Liver (tissue), 9 donors: Measurements from ENCODE around the gene LCMT1. TPM values are rescaled to one million over a fixed set of nuclear protein-coding genes. Genes with fewer than 3 reads are reported as not detected.

Source experiments
- DNase-seq: peaks from one replicate; pipeline ENCODE4 v3.0.0-alpha.2; 2017; ENCODE audit warnings: low spot score
- H3K27ac ChIP-seq, 2 donors: one replicate each; pipeline ENCODE4 v1.7.0; 2013; ENCODE audit warnings: inconsistent platforms in 2 of 2, low read length in 2 of 2, control low read depth in 1 of 2, low read depth in 1 of 2, mild to moderate bottlenecking in 1 of 2
- H3K27me3 ChIP-seq, 4 donors: one replicate each; pipeline versions ENCODE4 v1.6.1 to v1.7.0; 2013; ENCODE audit warnings: low read length in 3 of 4, inconsistent platforms in 1 of 4, mild to moderate bottlenecking in 1 of 4, moderate library complexity in 1 of 4; ENCODE audit not compliant: control insufficient read depth in 4 of 4, insufficient read depth in 4 of 4
- H3K36me3 ChIP-seq, 4 donors: one replicate each; pipeline versions ENCODE4 v1.6.1 to v1.7.0; 2013; ENCODE audit warnings: low read length in 3 of 4, mild to moderate bottlenecking in 3 of 4, low read depth in 1 of 4, moderate library complexity in 1 of 4; ENCODE audit not compliant: control insufficient read depth in 4 of 4, insufficient read depth in 3 of 4
- H3K4me1 ChIP-seq, 4 donors: one replicate each; pipeline versions ENCODE4 v1.6.1 to v1.7.0; 2013; ENCODE audit warnings: low read length in 3 of 4, mild to moderate bottlenecking in 3 of 4, moderate library complexity in 1 of 4; ENCODE audit not compliant: control insufficient read depth in 4 of 4, insufficient read depth in 4 of 4
- H3K4me3 ChIP-seq, 3 donors: one replicate each; pipeline versions ENCODE4 v1.6.1 to v1.7.0; 2013; ENCODE audit warnings: low read length in 3 of 3, control low read depth in 1 of 3, low read depth in 1 of 3, mild to moderate bottlenecking in 1 of 3
- H3K9ac ChIP-seq, 2 donors: one replicate each; pipeline ENCODE4 v1.7.0; 2013; ENCODE audit warnings: low read length in 2 of 2, mild to moderate bottlenecking in 2 of 2, moderate library complexity in 2 of 2, control low read depth in 1 of 2, low read depth in 1 of 2
- H3K9me3 ChIP-seq, 4 donors: one replicate each; pipeline versions ENCODE4 v1.6.1 to v1.7.0; 2013; ENCODE audit warnings: low read length in 3 of 4; ENCODE audit not compliant: control insufficient read depth in 4 of 4
- ATF3 ChIP-seq: IDR thresholded peaks from 2 replicates; pipeline ENCODE4 v1.6.1; 2016; ENCODE audit warnings: antibody characterized with exemption
- CTCF ChIP-seq: fragments of 150-350 bp; IDR thresholded peaks from 2 replicates; pipeline ENCODE4 v1.5.1; 2017; ENCODE audit warnings: improper control_type of control experiment, low read depth, low read length; ENCODE audit not compliant: missing input control
- EGR1 ChIP-seq, 2 donors: IDR thresholded peaks; 2 replicates each; pipeline ENCODE4 v1.6.1; 2016 to 2018; ENCODE audit warnings: antibody characterized with exemption in 2 of 2, low read depth in 2 of 2
- FOXA1 ChIP-seq: IDR thresholded peaks from 2 replicates; pipeline ENCODE4 v1.6.1; 2016; ENCODE audit warnings: antibody characterized with exemption
- FOXA2 ChIP-seq: IDR thresholded peaks from 2 replicates; pipeline ENCODE4 v1.6.1; 2016; ENCODE audit warnings: antibody characterized with exemption
- GABPA ChIP-seq, 2 donors: IDR thresholded peaks in 1 of 2; conservative IDR thresholded peaks in 1 of 2; 2 replicates each; pipeline ENCODE4 v1.6.1; 2016; ENCODE audit warnings: antibody characterized with exemption in 2 of 2, mild to moderate bottlenecking in 1 of 2, moderate library complexity in 1 of 2
- HNF4A ChIP-seq, 2 donors: conservative IDR thresholded peaks; 2 replicates each; pipeline ENCODE4 v1.6.1; 2016; ENCODE audit warnings: antibody characterized with exemption in 2 of 2, mild to moderate bottlenecking in 2 of 2
- JUND ChIP-seq, 2 donors: IDR thresholded peaks; 2 replicates each; pipeline ENCODE4 v1.6.1; 2016; ENCODE audit warnings: antibody characterized with exemption in 2 of 2
- MAX ChIP-seq: IDR thresholded peaks from 2 replicates; pipeline ENCODE4 v1.6.1; 2016; ENCODE audit warnings: antibody characterized with exemption
- NR2F2 ChIP-seq: IDR thresholded peaks from 2 replicates; pipeline ENCODE4 v1.6.1; 2016; ENCODE audit warnings: antibody characterized with exemption
- RAD21 ChIP-seq, 2 donors: IDR thresholded peaks; 2 replicates each; pipeline ENCODE4 v1.6.1; 2016; ENCODE audit warnings: antibody characterized with exemption in 2 of 2, mild to moderate bottlenecking in 2 of 2
- RXRA ChIP-seq, 2 donors: IDR thresholded peaks; 2 replicates each; pipeline ENCODE4 v1.6.1; 2017 to 2018; ENCODE audit warnings: antibody characterized with exemption in 2 of 2, mild to moderate bottlenecking in 1 of 2
- SP1 ChIP-seq: IDR thresholded peaks from 2 replicates; pipeline ENCODE4 v1.6.1; 2018; ENCODE audit warnings: antibody characterized with exemption, mild to moderate bottlenecking
- TAF1 ChIP-seq: conservative IDR thresholded peaks from 2 replicates; pipeline ENCODE4 v1.6.1; 2016; ENCODE audit warnings: antibody characterized with exemption, mild to moderate bottlenecking
- YY1 ChIP-seq: IDR thresholded peaks from 2 replicates; pipeline ENCODE4 v1.6.1; 2016; ENCODE audit warnings: antibody characterized with exemption, mild to moderate bottlenecking
- ZBTB33 ChIP-seq: IDR thresholded peaks from 2 replicates; pipeline ENCODE4 v1.6.1; 2016; ENCODE audit warnings: antibody characterized with exemption
- WGBS: extraction: QIAGEN DNeasy Blood & Tissue Kit; methylation state at CpG from one replicate; pipeline ENCODE4 v1.1.7; 2013; 5-methylcytosine and 5-hydroxymethylcytosine counted together
- polyA plus RNA-seq, 2 donors: library from polyadenylated mRNA; stranded (reverse) in 1 of 2; unstranded in 1 of 2; fragments of 200-250 nt in 1 of 2; fragments of >200 nt in 1 of 2; fragmentation: Nextera tagmentation in 1 of 2; extraction: Ambion mirVana in 1 of 2; gene quantifications; one replicate each; pipeline versions ENCODE4 v1.2.1 to v1.2.3, GENCODE V29; 2013 to 2015
- total RNA-seq, 2 donors: library from RNA; depleted of rRNA; stranded (reverse); fragments of >200 nt; gene quantifications; one replicate each; pipeline ENCODE4 v1.2.3, GENCODE V29; 2014
- donor health status: healthy.
- donor health status: healthy.
- donor health status: healthy.
- donor health status: healthy.
- donor health status: healthy.

LCMT1 gene
- total and polyA plus RNA-seq, 4 donors, result 4.8 to 8.2 (median 6.6) TPM

- WGBS, result 89% methylated on average over 6 of the region's 6 CpGs
- no peak for TF ChIP-seq NR2F2
- TF ChIP-seq ATF3, result no peak
- TF ChIP-seq SP1, result no peak
- no peak for TF ChIP-seq YY1
- TF ChIP-seq GABPA (IDR thresholded peaks at IDR 0.05 in 1 of 2, conservative IDR thresholded peaks at IDR 0.05 in 1 of 2), result no peak
- TF ChIP-seq CTCF, result no peak
- no peak for TF ChIP-seq EGR1 (IDR thresholded peaks at IDR 0.05; ENCODE audit: low read depth in 2 of 2)
- no peak for TF ChIP-seq RXRA (IDR thresholded peaks at IDR 0.05)
- no peak for TF ChIP-seq FOXA2
- no peaks in the 10 kb centered on the region for H3K9me3 ChIP-seq
- H3K4me3 ChIP-seq, result no peak overlapping the region
- H3K27me3 ChIP-seq, result no peaks in the 10 kb centered on the region
- H3K27ac ChIP-seq, result no peak overlapping the region
- no peak overlapping the region for H3K9ac ChIP-seq
- no peaks in the 10 kb centered on the region for H3K36me3 ChIP-seq
- H3K4me1 ChIP-seq, result peaks cover 3 to 10% (median 6%) of the 10 kb centered on the region in 4 donors
- no peak for DNase-seq
Observed at GRCh38 chr16:25064937-25065336, 46.6 kb upstream of the LCMT1 start.

- WGBS, result 91% methylated on average over 8 of the region's 8 CpGs
- Histone ChIP-seq H3K4me1 (peaks cover 3 to 10% (median 6%) of the 10 kb centered on the region in 4 donors), H3K27me3 (no peaks in the 10 kb centered on the region), H3K27ac (no peak overlapping the region), H3K9me3 (no peaks in the 10 kb centered on the region), H3K36me3 (no peaks in the 10 kb centered on the region), H3K4me3 (no peak overlapping the region), H3K9ac (no peak overlapping the region)
- no peak for TF ChIP-seq GABPA (IDR thresholded peaks at IDR 0.05 in 1 of 2, conservative IDR thresholded peaks at IDR 0.05 in 1 of 2)
- no peak for TF ChIP-seq FOXA2
- no peak for TF ChIP-seq EGR1 (IDR thresholded peaks at IDR 0.05; ENCODE audit: low read depth in 2 of 2)
- TF ChIP-seq FOXA1, result no peak
- no peak for TF ChIP-seq RAD21 (IDR thresholded peaks at IDR 0.05)
- no peak for TF ChIP-seq SP1
- TF ChIP-seq MAX, result no peak
- TF ChIP-seq RXRA (IDR thresholded peaks at IDR 0.05), result no peak
- TF ChIP-seq NR2F2, result no peak
- no peak for TF ChIP-seq ZBTB33
- TF ChIP-seq JUND (IDR thresholded peaks at IDR 0.05), result no peak
- TF ChIP-seq HNF4A (conservative IDR thresholded peaks at IDR 0.05), result no peak
- TF ChIP-seq TAF1, result no peak
- no peak for DNase-seq
Observed at GRCh38 chr16:25065899-25066298, 45.6 kb upstream of the LCMT1 start.
